ENCODE data around the gene SAPCD1. TPM values are rescaled to one million over a fixed set of nuclear protein-coding genes. Genes with fewer than 3 reads are reported as not detected.
"Not testable (repeated sequence)": the region's sequence is repeated elsewhere in the genome, so short reads cannot be mapped to it uniquely, and the experiment has no call there.

Gene SAPCD1
- total RNA-seq, 2 donors from 2014 or later, result 3.2 to 3.9 TPM

GRCh38 chr6:31785475-31785874, 23.0 kb downstream of the SAPCD1 start:
- DNase-seq (no peak), ATAC-seq (no peak)
- intact Hi-C loops (cut with DNase I, micrococcal nuclease), result no loop called here

GRCh38 chr6:31791324-31792089, 29.1 kb downstream of the SAPCD1 start:
- ATAC-seq, result no peak
- DNase-seq, result peak in 1 of 2 donors; percentile 62
- intact Hi-C loops (cut with DNase I, micrococcal nuclease), result no loop called here

- ATAC-seq (no peak), DNase-seq (no peak)
- intact Hi-C loops (cut with DNase I, micrococcal nuclease), result no loop called here
Observed at GRCh38 chr6:31792090-31792374, 29.6 kb downstream of the SAPCD1 start.

GRCh38 chr6:31792761-31793171, 30.3 kb downstream of the SAPCD1 start:
- ATAC-seq, result no peak
- DNase-seq, result no peak
- intact Hi-C loops (cut with DNase I, micrococcal nuclease), result no loop called here

- ATAC-seq; intact Hi-C loops (cut with DNase I, micrococcal nuclease); DNase-seq: not testable (repeated sequence)
Observed at GRCh38 chr6:31793927-31794245, 31.4 kb downstream of the SAPCD1 start.

GRCh38 chr6:31794294-31794865, 31.9 kb downstream of the SAPCD1 start:
- intact Hi-C loops (cut with DNase I, micrococcal nuclease), result no loop called here
- DNase-seq, result no peak
- no peak for ATAC-seq

- ATAC-seq, result peak; percentile 26
- intact Hi-C loops (cut with DNase I, micrococcal nuclease), result no loop called here
- no peak for DNase-seq
Observed at GRCh38 chr6:31794866-31795615, 32.6 kb downstream of the SAPCD1 start.

GRCh38 chr6:31795616-31796298, 33.3 kb downstream of the SAPCD1 start, which contains the start of gene VARS1:
Gene VARS1 (minus strand): TSS chr6:31795752. CDS start chr6:31795217, 535 bp downstream.
- peak; percentile 95 for ATAC-seq
- intact Hi-C loops (cut with DNase I, micrococcal nuclease), result no loop called here
- DNase-seq, result peak; percentile 94 to 96

GRCh38 chr6:31796993-31797385, 34.5 kb downstream of the SAPCD1 start:
- no peak for ATAC-seq
- no peak for DNase-seq
- intact Hi-C loops (cut with DNase I, micrococcal nuclease), result no loop called here

- DNase-seq, result no peak
- intact Hi-C loops (cut with DNase I, micrococcal nuclease), result no loop called here
- ATAC-seq, result no peak
Observed at GRCh38 chr6:31797588-31797987, 35.1 kb downstream of the SAPCD1 start.

GRCh38 chr6:31799781-31800180, 37.3 kb downstream of the SAPCD1 start:
- intact Hi-C loops (cut with DNase I, micrococcal nuclease), result no loop called here

GRCh38 chr6:31801031-31801927, 38.8 kb downstream of the SAPCD1 start:
- DNase-seq; intact Hi-C loops (cut with DNase I, micrococcal nuclease); ATAC-seq: not testable (repeated sequence)

More at GRCh38 chr6:31799781-31800180, 37.3 kb downstream of the SAPCD1 start:
- no peak for ATAC-seq
- DNase-seq, result no peak

GRCh38 chr6:31805939-31806469, 43.5 kb downstream of the SAPCD1 start:
- no peak for DNase-seq
- peak; percentile 4 for ATAC-seq

GRCh38 chr6:31806470-31807272, 44.2 kb downstream of the SAPCD1 start, which contains the start of gene LSM2:
Gene LSM2 (minus strand): TSS chr6:31806966. CDS start chr6:31806757, 209 bp downstream.
- ATAC-seq (peak; percentile 99), DNase-seq (peak; percentile 98)
- intact Hi-C loops (cut with DNase I, micrococcal nuclease), result no loop called here

More at GRCh38 chr6:31805939-31806469, 43.5 kb downstream of the SAPCD1 start:
- intact Hi-C loops (cut with DNase I, micrococcal nuclease), result no loop called here

GRCh38 chr6:31808599-31808998, 46.1 kb downstream of the SAPCD1 start:
- intact Hi-C loops (cut with DNase I, micrococcal nuclease); ATAC-seq; DNase-seq: not testable (repeated sequence)

GRCh38 chr6:31811645-31812044, 49.2 kb downstream of the SAPCD1 start:
- intact Hi-C loops (cut with DNase I, micrococcal nuclease), result no loop called here
- DNase-seq, result no peak
- ATAC-seq, result no peak

GRCh38 chr6:31813465-31813849, 51.0 kb downstream of the SAPCD1 start:
- intact Hi-C loops (cut with DNase I, micrococcal nuclease), result no loop called here
- ATAC-seq (no peak), DNase-seq (no peak)

All from left colon (tissue), 2 donors.